Measurements from ENCODE around the gene GNAI2.
A peak's percentile ranks its signal among the peaks of the same experiment; 100 is the strongest.
"Not testable (repeated sequence)": the region's sequence is repeated elsewhere in the genome, so short reads cannot be mapped to it uniquely, and the experiment has no call there.

Gene GNAI2

GRCh38 chr3:50266017-50266416 is 30.0 kb downstream of the GNAI2 start:
- no peak for DNase-seq

- no peak for DNase-seq
Observed at GRCh38 chr3:50266836-50267235, 30.8 kb downstream of the GNAI2 start.

GRCh38 chr3:50267280-50267913 is 31.4 kb downstream of the GNAI2 start:
- DNase-seq: no peak

GRCh38 chr3:50268276-50268675 is 32.3 kb downstream of the GNAI2 start:
- no peak for DNase-seq

- peak; percentile 72 for DNase-seq
Observed at GRCh38 chr3:50268703-50269451, 32.9 kb downstream of the GNAI2 start, which contains the start of gene SEMA3B. Gene SEMA3B (plus strand): TSS chr3:50269147. CDS start chr3:50269241, 94 bp downstream.

- DNase-seq: no peak
Observed at GRCh38 chr3:50269460-50269859, 33.5 kb downstream of the GNAI2 start.

GRCh38 chr3:50269977-50270413 is 34.0 kb downstream of the GNAI2 start:
- DNase-seq: peak; percentile 54

- DNase-seq: no peak
Observed at GRCh38 chr3:50270422-50271224, 34.6 kb downstream of the GNAI2 start.

- no peak for DNase-seq
Observed at GRCh38 chr3:50271314-50271936, 35.4 kb downstream of the GNAI2 start.

- not testable (repeated sequence) for DNase-seq
Observed at GRCh38 chr3:50272538-50272910, 36.5 kb downstream of the GNAI2 start.

- DNase-seq: peak; percentile 85
Observed at GRCh38 chr3:50272911-50273688, 37.1 kb downstream of the GNAI2 start.

GRCh38 chr3:50273689-50274065 is 37.7 kb downstream of the GNAI2 start:
- DNase-seq: no peak

GRCh38 chr3:50274371-50275104 is 38.5 kb downstream of the GNAI2 start:
- peak; percentile 33 for DNase-seq

GRCh38 chr3:50275141-50275995 is 39.4 kb downstream of the GNAI2 start:
- DNase-seq: no peak

GRCh38 chr3:50275996-50276761 is 40.2 kb downstream of the GNAI2 start:
- no peak for DNase-seq

- no peak for DNase-seq
Observed at GRCh38 chr3:50276762-50277101, 40.7 kb downstream of the GNAI2 start.

- DNase-seq: no peak
Observed at GRCh38 chr3:50278123-50278879, 42.3 kb downstream of the GNAI2 start.

- DNase-seq: no peak
Observed at GRCh38 chr3:50278880-50279224, 42.8 kb downstream of the GNAI2 start, which contains the start of gene LSMEM2. Gene LSMEM2 (plus strand): TSS chr3:50279087. CDS start chr3:50279114, 27 bp downstream.
